Vagina (tissue), 2 donors: ENCODE data around the gene SLC22A4.

Experiments used
- CTCF ChIP-seq, 3 experiments: fragments of 450-650 bp in 2 of 3; fragments of 200-600 bp in 1 of 3; sonication (generic) in 1 of 3; IDR thresholded peaks; one replicate each; pipeline ENCODE4 v1.5.1; 2017 to 2019; ENCODE audit warnings: antibody characterized with exemption in 3 of 3, mild to moderate bottlenecking in 2 of 3, moderate library complexity in 2 of 3
- POLR2A ChIP-seq, 2 donors: fragments of 450-650 bp; IDR thresholded peaks; one replicate each; pipeline ENCODE4 v1.6.1; 2017; ENCODE audit warnings: antibody characterized with exemption in 2 of 2, mild to moderate bottlenecking in 2 of 2, moderate library complexity in 2 of 2

GRCh38 chr5:132267166-132267739 lies 26.9 kb upstream of the SLC22A4 start:
- TF ChIP-seq CTCF (IDR thresholded peaks at IDR 0.05) = no peak
- no peak for TF ChIP-seq POLR2A (IDR thresholded peaks at IDR 0.05)
